ENCODE measurements around the gene RCC2.

DNA sequence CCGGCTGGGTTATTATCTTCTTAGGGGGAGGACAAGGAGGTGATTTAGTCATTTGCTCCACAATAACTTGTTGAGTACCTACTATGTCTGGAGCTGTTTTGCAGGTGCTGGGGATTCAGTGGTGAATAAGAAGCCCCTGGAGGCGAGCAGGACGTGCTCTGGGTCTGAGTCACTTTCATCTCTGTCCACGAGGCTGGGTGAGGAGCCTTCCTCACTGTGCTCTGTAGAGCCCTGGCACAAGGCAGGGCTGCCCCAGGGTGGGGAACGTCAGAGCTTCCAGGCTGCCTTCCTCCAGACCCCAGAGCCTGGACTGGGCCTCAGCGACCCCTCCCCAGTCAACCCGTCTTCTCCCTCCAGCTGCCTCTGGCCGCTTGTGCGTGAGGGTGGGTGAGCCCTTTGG lies 70.0 kb downstream of the RCC2 start:
- TF ChIP-seq POLR2A (IDR thresholded peaks at IDR 0.05; ENCODE audit: low read depth, low read length) = no peak
- TF ChIP-seq MAX (IDR thresholded peaks at IDR 0.05; ENCODE audit: insufficient read depth, insufficient read length) = no peak
- no peak for TF ChIP-seq POLR2AphosphoS5 (IDR thresholded peaks at IDR 0.05; ENCODE audit: insufficient read depth, low read depth, low read length)
- TF ChIP-seq, protein P1, sequence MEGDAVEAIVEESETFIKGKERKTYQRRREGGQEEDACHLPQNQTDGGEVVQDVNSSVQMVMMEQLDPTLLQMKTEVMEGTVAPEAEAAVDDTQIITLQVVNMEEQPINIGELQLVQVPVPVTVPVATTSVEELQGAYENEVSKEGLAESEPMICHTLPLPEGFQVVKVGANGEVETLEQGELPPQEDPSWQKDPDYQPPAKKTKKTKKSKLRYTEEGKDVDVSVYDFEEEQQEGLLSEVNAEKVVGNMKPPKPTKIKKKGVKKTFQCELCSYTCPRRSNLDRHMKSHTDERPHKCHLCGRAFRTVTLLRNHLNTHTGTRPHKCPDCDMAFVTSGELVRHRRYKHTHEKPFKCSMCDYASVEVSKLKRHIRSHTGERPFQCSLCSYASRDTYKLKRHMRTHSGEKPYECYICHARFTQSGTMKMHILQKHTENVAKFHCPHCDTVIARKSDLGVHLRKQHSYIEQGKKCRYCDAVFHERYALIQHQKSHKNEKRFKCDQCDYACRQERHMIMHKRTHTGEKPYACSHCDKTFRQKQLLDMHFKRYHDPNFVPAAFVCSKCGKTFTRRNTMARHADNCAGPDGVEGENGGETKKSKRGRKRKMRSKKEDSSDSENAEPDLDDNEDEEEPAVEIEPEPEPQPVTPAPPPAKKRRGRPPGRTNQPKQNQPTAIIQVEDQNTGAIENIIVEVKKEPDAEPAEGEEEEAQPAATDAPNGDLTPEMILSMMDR (IDR thresholded peaks at IDR 0.05; ENCODE audit: extremely low read depth in 1 of 2, insufficient read depth in 1 of 2, low read depth in 1 of 2, low read length in 2 of 2) = no peak
- TF ChIP-seq GATA2 (IDR thresholded peaks at IDR 0.05; ENCODE audit: insufficient read depth, insufficient read length, low read depth, low read length) = no peak
- TF ChIP-seq EZH2 (IDR thresholded peaks at IDR 0.05; ENCODE audit: borderline replicate concordance, low read depth, low read length, severe bottlenecking) = no peak
